Type B pancreatic cell (in vitro differentiated cells): ENCODE data around the gene NSD2. TPM values are rescaled to one million over a fixed set of nuclear protein-coding genes. Genes with fewer than 3 reads are reported as not detected.

Experiments
- DNase-seq: peaks from one replicate; pipeline ENCODE4 v3.0.0; 2021; ENCODE audit warnings: mixed read lengths; ENCODE audit not compliant: unreplicated experiment; ENCODE audit errors: extremely low spot score
- H3K27ac Mint-ChIP-seq: 2 replicates; pipeline ENCODE4 v1.8.0; 2021; ENCODE audit warnings: mild to moderate bottlenecking, mixed read lengths
- H3K27me3 Mint-ChIP-seq: 2 replicates; pipeline ENCODE4 v1.8.0; 2021; ENCODE audit warnings: mixed read lengths
- H3K36me3 Mint-ChIP-seq: 2 replicates; pipeline ENCODE4 v1.8.0; 2021; ENCODE audit warnings: mixed read lengths
- H3K4me1 Mint-ChIP-seq: one replicate; pipeline ENCODE4 v1.8.0; 2021; ENCODE audit warnings: mixed read lengths; ENCODE audit not compliant: unreplicated experiment
- H3K4me3 Mint-ChIP-seq: 2 replicates; pipeline ENCODE4 v1.8.0; 2021; ENCODE audit warnings: mild to moderate bottlenecking, mixed read lengths
- H3K9me3 Mint-ChIP-seq: 2 replicates; pipeline ENCODE4 v1.8.0; 2021; ENCODE audit warnings: mixed read lengths
- CTCF ChIP-seq: fragments of 200-600 bp; sonication (generic); conservative IDR thresholded peaks from 2 replicates; pipeline ENCODE4 v1.5.0; 2021; ENCODE audit warnings: antibody characterized with exemption, mild to moderate bottlenecking
- total RNA-seq: library from RNA; stranded (reverse); gene quantifications from 2 replicates; pipeline ENCODE4 v1.2.1, GENCODE V29; 2021; ENCODE audit warnings: low replicate concordance

Gene NSD2
- total RNA-seq, 1 donor from 2014 or later: 156 TPM

GRCh38 chr4:1943928-1944327 is 72.7 kb downstream of the NSD2 start:
- Mint-ChIP-seq H3K4me3 (no peak overlapping the region), H3K27me3 (no peaks in the 10 kb centered on the region)

GRCh38 chr4:1945124-1945895 is 74.1 kb downstream of the NSD2 start:
- Mint-ChIP-seq H3K27me3 (no peaks in the 10 kb centered on the region), H3K9me3 (no peaks in the 10 kb centered on the region), H3K4me1 (peaks cover 7% of the 10 kb centered on the region), H3K36me3 (peaks cover 8% of the 10 kb centered on the region), H3K4me3 (no peak overlapping the region), H3K27ac (no peak overlapping the region)
- no peak for TF ChIP-seq CTCF
- no peak for DNase-seq

More at GRCh38 chr4:1943928-1944327, 72.7 kb downstream of the NSD2 start:
- Mint-ChIP-seq H3K27ac (no peak overlapping the region), H3K36me3 (peaks cover 19% of the 10 kb centered on the region), H3K4me1 (peaks cover 16% of the 10 kb centered on the region), H3K9me3 (no peaks in the 10 kb centered on the region)
- TF ChIP-seq CTCF: no peak
- DNase-seq: no peak

GRCh38 chr4:1945912-1946311 is 74.7 kb downstream of the NSD2 start:
- DNase-seq: no peak
- TF ChIP-seq CTCF: no peak
- H3K27me3 Mint-ChIP-seq: no peaks in the 10 kb centered on the region
- peaks cover 8% of the 10 kb centered on the region for H3K36me3 Mint-ChIP-seq
- H3K9me3 Mint-ChIP-seq: no peaks in the 10 kb centered on the region
- no peak overlapping the region for H3K27ac Mint-ChIP-seq
- H3K4me1 Mint-ChIP-seq: peaks cover 3% of the 10 kb centered on the region
- H3K4me3 Mint-ChIP-seq: no peak overlapping the region

- Mint-ChIP-seq H3K4me3 (no peak overlapping the region), H3K27ac (no peak overlapping the region), H3K9me3 (no peaks in the 10 kb centered on the region), H3K27me3 (no peaks in the 10 kb centered on the region), H3K36me3 (peaks cover 4% of the 10 kb centered on the region), H3K4me1 (peaks cover 3% of the 10 kb centered on the region)
- DNase-seq: no peak
- no peak for TF ChIP-seq CTCF
Observed at GRCh38 chr4:1948232-1948631, 77.0 kb downstream of the NSD2 start.

GRCh38 chr4:1948892-1949436 is 77.8 kb downstream of the NSD2 start:
- Mint-ChIP-seq H3K4me1 (peaks cover 3% of the 10 kb centered on the region), H3K36me3 (peaks cover 4% of the 10 kb centered on the region), H3K27ac (no peak overlapping the region), H3K27me3 (no peaks in the 10 kb centered on the region), H3K4me3 (no peak overlapping the region), H3K9me3 (no peaks in the 10 kb centered on the region)
- TF ChIP-seq CTCF: no peak
- DNase-seq: no peak
